HG02973 (cell line): ENCODE measurements around the gene NUDT13.
A peak's percentile ranks its signal among the peaks of the same experiment; 100 is the strongest.

Experiments used
- ATAC-seq: cut with Tn5 transposase; IDR thresholded peaks from one replicate; pipeline ENCODE4 v1.9.1; 2021; ENCODE audit warnings: moderate library complexity; ENCODE audit not compliant: unreplicated experiment

Gene NUDT13

GRCh38 chr10:73110345-73110849, at the start of gene NUDT13:
TSS of gene NUDT13 (plus strand) at chr10:73110455. CDS start at chr10:73114366, 3,911 bp downstream.
- no peak for ATAC-seq

- ATAC-seq: no peak
Measured at GRCh38 chr10:73060738-73061635, 49.3 kb upstream of the NUDT13 start.

GRCh38 chr10:73061743-73062142, 48.5 kb upstream of the NUDT13 start:
- ATAC-seq: no peak

- no peak for ATAC-seq
Measured at GRCh38 chr10:73065441-73065840, 44.8 kb upstream of the NUDT13 start.

GRCh38 chr10:73073627-73074026, 36.6 kb upstream of the NUDT13 start:
- no peak for ATAC-seq

- ATAC-seq: no peak
Measured at GRCh38 chr10:73075829-73076228, 34.4 kb upstream of the NUDT13 start.

- ATAC-seq: no peak
Measured at GRCh38 chr10:73076360-73077183, 33.7 kb upstream of the NUDT13 start.

GRCh38 chr10:73079779-73080541, 30.3 kb upstream of the NUDT13 start:
- ATAC-seq: no peak

GRCh38 chr10:73083221-73083620, 27.0 kb upstream of the NUDT13 start:
- no peak for ATAC-seq

- no peak for ATAC-seq
Measured at GRCh38 chr10:73084209-73084608, 26.0 kb upstream of the NUDT13 start.

- ATAC-seq: no peak
Measured at GRCh38 chr10:73086816-73087215, 23.4 kb upstream of the NUDT13 start.

GRCh38 chr10:73088304-73088703, 22.0 kb upstream of the NUDT13 start:
- no peak for ATAC-seq

GRCh38 chr10:73092830-73093229, 17.4 kb upstream of the NUDT13 start:
- ATAC-seq: no peak

- ATAC-seq: no peak
Measured at GRCh38 chr10:73093922-73094850, 16.1 kb upstream of the NUDT13 start.

GRCh38 chr10:73094986-73095480, 15.2 kb upstream of the NUDT13 start:
- ATAC-seq: no peak

- peak; percentile 1 for ATAC-seq
Measured at GRCh38 chr10:73095481-73096021, 14.7 kb upstream of the NUDT13 start.

GRCh38 chr10:73096041-73096448, 14.2 kb upstream of the NUDT13 start:
- ATAC-seq: peak; percentile 30

GRCh38 chr10:73096449-73097304, 13.6 kb upstream of the NUDT13 start, which contains the start of gene P4HA1:
TSS of gene P4HA1 (minus strand) at chr10:73096866. CDS start at chr10:73074883, 21,983 bp downstream.
- ATAC-seq: peak; percentile 72
